Panc1 (cell line): ENCODE results near the gene RUFY1. TPM values are rescaled to one million over a fixed set of nuclear protein-coding genes. Genes with fewer than 3 reads are reported as not detected.

Source experiments
- ATAC-seq: fragments of 200-7000 bp; cut with Tn5 transposase; 2 replicates; pipeline ENCODE4 v1.9.1; 2020; ENCODE audit warnings: mild to moderate bottlenecking, moderate library complexity
- BruUV-seq: library from RNA; stranded (reverse); fragments of 400-500 nt; replicated peaks from 2 replicates; lab custom pipeline; 2021; lab: Mats Ljungman, UMichigan
- CTCF ChIA-PET: fragments of 300-600 bp; sonication (Branson Sonifier 250); formaldehyde crosslinking; loops from one replicate; lab custom pipeline; 2022; ENCODE audit warnings: antibody characterized with exemption; lab: Charles Lee
- POLR2A ChIA-PET: fragments of 300-600 bp; sonication (Branson Sonifier 250); formaldehyde crosslinking; loops from one replicate; lab custom pipeline; 2022; ENCODE audit warnings: antibody characterized with exemption; lab: Charles Lee
- DNase-seq: peaks from one replicate; pipeline ENCODE4 v3.0.0-alpha.2; 2010; ENCODE audit warnings: low read depth, low spot score
- H3K27ac ChIP-seq: 2 replicates; pipeline ENCODE4 v1.5.1; 2011; ENCODE audit warnings: mild to moderate bottlenecking, low read length, inconsistent platforms
- H3K27me3 ChIP-seq: fragments of 200-500 bp; sonication (Bioruptor generic); 2 replicates; pipeline ENCODE4 v1.6.0; 2014; ENCODE audit warnings: low read length, inconsistent platforms; ENCODE audit not compliant: control insufficient read depth, insufficient read depth
- H3K36me3 ChIP-seq: fragments of 200-500 bp; sonication (Bioruptor generic); 2 replicates; pipeline ENCODE4 v1.5.1; 2014; ENCODE audit warnings: inconsistent platforms, mild to moderate bottlenecking, low read length, moderate library complexity; ENCODE audit not compliant: control insufficient read depth, insufficient read depth
- H3K4me1 ChIP-seq: 2 replicates; pipeline ENCODE4 v1.5.1; 2011; ENCODE audit warnings: inconsistent platforms, mild to moderate bottlenecking, low read length, moderate library complexity; ENCODE audit not compliant: control insufficient read depth, insufficient read depth
- H3K4me3 ChIP-seq, 2 experiments: 2 replicates each; pipeline ENCODE4 v1.5.1; 2011 to 2012; ENCODE audit warnings: low read depth in 2 of 2, low read length in 2 of 2, mild to moderate bottlenecking in 2 of 2, inconsistent platforms in 1 of 2, moderate library complexity in 1 of 2
- H3K9me3 ChIP-seq: fragments of 200-500 bp; sonication (Bioruptor generic); 2 replicates; pipeline ENCODE4 v1.5.1; 2014; ENCODE audit warnings: low read depth, mild to moderate bottlenecking, inconsistent platforms, low read length, moderate library complexity; ENCODE audit not compliant: control insufficient read depth, insufficient read depth
- POLR2AphosphoS5 ChIP-seq: IDR thresholded peaks from 2 replicates; pipeline ENCODE4 v1.6.1; 2012; ENCODE audit warnings: mild to moderate bottlenecking, low read depth, low read length, moderate library complexity
- SIN3A ChIP-seq: IDR thresholded peaks from 2 replicates; pipeline ENCODE4 v1.6.1; 2012; ENCODE audit warnings: low read depth, mild to moderate bottlenecking, low read length, moderate library complexity, borderline replicate concordance; ENCODE audit not compliant: insufficient read depth
- TCF7L2 ChIP-seq: IDR thresholded peaks from 2 replicates; pipeline ENCODE4 v1.6.1; 2011; ENCODE audit warnings: mild to moderate bottlenecking, low read depth, low read length, inconsistent platforms
- in situ Hi-C: cut with HindIII; loops from 2 replicates; pipeline ENCODE4 v1.10.0; 2016; ENCODE audit warnings: low sequenced_read_pairs, low pct_unique_long_range_greater_than_20kb
- intact Hi-C: fragments of 100-400 bp; cut with micrococcal nuclease; formaldehyde crosslinking; loops from one replicate; pipeline ENCODE4 v1.10.0; 2022; ENCODE audit not compliant: unreplicated experiment
- total RNA-seq: library from RNA; stranded (reverse); gene quantifications from one replicate; pipeline ENCODE4 v1.2.1, GENCODE V29; 2021; ENCODE audit not compliant: unreplicated experiment
- TF ChIP-seq, protein P1 (sequence below), 2 experiments: IDR thresholded peaks; 2 replicates each; pipeline ENCODE4 v1.6.1; 2011 to 2012; ENCODE audit warnings: low read depth in 2 of 2, control low read depth in 1 of 2, low read length in 1 of 2, mild to moderate bottlenecking in 1 of 2, moderate library complexity in 1 of 2; ENCODE audit not compliant: insufficient read depth in 1 of 2
- TF ChIP-seq, protein P2 (sequence below): fragments of 450-650 bp; IDR thresholded peaks from 2 replicates; pipeline ENCODE4 v1.5.1; 2017; ENCODE audit warnings: mild to moderate bottlenecking

The RUFY1 gene
- total RNA-seq, 1 experiment from 2014 or later: 66.3 TPM

DNA sequence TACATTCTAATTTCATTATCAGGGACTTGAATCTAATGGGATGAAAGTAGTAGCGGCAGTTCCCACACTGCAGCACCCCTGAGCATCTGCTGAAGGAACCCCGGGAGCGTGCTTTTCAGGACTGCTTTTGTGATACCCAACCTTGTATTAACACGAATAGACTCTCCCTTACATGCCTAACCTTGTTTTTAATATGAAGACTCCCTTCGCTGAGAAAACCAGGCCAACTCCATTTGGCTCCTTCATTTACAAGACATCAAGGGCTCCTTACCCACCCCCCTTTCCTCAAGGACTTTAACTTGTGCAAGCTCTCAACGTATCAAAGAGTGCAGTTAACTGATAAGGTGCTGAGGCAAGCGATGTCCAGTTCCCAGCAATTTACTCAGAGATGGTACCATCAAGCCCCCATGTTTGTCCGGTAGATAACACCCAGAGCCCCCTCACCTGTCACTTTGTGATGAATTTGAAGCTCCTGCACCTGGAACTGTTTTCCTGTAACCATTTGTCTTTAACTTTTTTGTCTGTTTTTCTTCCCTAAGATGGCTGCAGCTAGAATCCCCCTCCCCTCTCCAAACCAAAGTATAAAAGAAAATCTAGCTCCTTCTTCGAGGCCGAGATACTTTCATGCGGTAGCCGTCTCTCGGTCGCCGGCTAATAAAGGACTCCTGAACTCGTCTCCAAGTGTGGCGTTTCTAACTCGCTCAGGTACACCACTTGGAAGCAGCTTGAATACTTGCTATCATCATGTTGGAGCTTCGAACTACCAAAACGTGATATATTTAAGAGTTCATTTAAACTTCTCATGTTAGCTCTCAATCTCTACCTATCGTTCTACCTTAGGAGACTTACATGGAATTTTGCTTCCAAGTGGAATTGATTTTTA is 62.5 kb downstream of the RUFY1 start:
- DNase-seq: no peak
- Histone ChIP-seq H3K36me3 (peaks cover 48% of the 10 kb centered on the region), H3K4me1 (peaks cover 90% of the 10 kb centered on the region), H3K27ac (peak overlapping the region; percentile 51), H3K4me3 (no peak overlapping the region), H3K9me3 (no peaks in the 10 kb centered on the region), H3K27me3 (no peaks in the 10 kb centered on the region)
- in situ Hi-C loops: no loop called here
- TF ChIP-seq, protein P1, sequence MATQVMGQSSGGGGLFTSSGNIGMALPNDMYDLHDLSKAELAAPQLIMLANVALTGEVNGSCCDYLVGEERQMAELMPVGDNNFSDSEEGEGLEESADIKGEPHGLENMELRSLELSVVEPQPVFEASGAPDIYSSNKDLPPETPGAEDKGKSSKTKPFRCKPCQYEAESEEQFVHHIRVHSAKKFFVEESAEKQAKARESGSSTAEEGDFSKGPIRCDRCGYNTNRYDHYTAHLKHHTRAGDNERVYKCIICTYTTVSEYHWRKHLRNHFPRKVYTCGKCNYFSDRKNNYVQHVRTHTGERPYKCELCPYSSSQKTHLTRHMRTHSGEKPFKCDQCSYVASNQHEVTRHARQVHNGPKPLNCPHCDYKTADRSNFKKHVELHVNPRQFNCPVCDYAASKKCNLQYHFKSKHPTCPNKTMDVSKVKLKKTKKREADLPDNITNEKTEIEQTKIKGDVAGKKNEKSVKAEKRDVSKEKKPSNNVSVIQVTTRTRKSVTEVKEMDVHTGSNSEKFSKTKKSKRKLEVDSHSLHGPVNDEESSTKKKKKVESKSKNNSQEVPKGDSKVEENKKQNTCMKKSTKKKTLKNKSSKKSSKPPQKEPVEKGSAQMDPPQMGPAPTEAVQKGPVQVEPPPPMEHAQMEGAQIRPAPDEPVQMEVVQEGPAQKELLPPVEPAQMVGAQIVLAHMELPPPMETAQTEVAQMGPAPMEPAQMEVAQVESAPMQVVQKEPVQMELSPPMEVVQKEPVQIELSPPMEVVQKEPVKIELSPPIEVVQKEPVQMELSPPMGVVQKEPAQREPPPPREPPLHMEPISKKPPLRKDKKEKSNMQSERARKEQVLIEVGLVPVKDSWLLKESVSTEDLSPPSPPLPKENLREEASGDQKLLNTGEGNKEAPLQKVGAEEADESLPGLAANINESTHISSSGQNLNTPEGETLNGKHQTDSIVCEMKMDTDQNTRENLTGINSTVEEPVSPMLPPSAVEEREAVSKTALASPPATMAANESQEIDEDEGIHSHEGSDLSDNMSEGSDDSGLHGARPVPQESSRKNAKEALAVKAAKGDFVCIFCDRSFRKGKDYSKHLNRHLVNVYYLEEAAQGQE (IDR thresholded peaks at IDR 0.05; ENCODE audit: insufficient read depth in 1 of 2, low read depth in 2 of 2, low read length in 1 of 2): no peak
- TF ChIP-seq, protein P2, sequence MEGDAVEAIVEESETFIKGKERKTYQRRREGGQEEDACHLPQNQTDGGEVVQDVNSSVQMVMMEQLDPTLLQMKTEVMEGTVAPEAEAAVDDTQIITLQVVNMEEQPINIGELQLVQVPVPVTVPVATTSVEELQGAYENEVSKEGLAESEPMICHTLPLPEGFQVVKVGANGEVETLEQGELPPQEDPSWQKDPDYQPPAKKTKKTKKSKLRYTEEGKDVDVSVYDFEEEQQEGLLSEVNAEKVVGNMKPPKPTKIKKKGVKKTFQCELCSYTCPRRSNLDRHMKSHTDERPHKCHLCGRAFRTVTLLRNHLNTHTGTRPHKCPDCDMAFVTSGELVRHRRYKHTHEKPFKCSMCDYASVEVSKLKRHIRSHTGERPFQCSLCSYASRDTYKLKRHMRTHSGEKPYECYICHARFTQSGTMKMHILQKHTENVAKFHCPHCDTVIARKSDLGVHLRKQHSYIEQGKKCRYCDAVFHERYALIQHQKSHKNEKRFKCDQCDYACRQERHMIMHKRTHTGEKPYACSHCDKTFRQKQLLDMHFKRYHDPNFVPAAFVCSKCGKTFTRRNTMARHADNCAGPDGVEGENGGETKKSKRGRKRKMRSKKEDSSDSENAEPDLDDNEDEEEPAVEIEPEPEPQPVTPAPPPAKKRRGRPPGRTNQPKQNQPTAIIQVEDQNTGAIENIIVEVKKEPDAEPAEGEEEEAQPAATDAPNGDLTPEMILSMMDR: no peak
- no peak for TF ChIP-seq TCF7L2
- peak; percentile 80; the same call in 1 of the 2 replicates for TF ChIP-seq POLR2AphosphoS5
- TF ChIP-seq SIN3A: no peak; the same call in 1 of the 2 replicates
- ChIA-PET CTCF (no interaction called here), POLR2A (interaction anchor here (2.2 kb wide), 1 partner anchor 11 kb away, joined by 19 read pairs; the partner anchor contains the start of gene HNRNPH1)
- intact Hi-C loops: no loop called here
- ATAC-seq: no peak
- BruUV-seq: no TSS peak

DNA sequence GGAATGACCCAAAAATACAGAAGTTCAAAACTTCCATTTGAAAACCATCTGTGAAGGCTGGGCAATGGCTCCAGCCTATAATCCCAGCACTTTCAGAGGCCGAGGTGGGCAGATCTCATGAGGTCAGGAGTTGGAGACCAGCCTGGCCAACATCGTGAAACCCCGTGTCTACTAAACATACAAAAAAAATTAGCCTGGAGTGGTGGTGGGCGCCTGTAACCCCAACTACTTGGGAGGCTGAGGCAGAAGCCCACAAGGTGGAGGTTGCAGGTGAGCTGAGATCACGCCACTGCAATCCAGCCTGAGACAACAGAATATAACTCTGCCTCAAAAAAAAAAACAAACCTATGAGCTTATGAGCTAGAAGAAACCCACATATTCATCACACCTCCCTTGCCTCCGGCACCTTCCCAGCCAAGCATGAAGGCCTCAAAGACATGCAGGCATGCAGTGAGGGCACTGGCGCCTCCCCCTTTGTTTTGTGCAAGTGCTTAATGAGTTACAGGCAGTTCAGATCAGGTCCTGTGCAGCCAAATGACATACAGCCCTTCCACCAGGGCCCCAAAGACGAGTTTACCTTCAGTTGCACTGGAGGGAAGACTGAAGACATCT is 63.2 kb downstream of the RUFY1 start:
- no peak for DNase-seq
- POLR2A ChIA-PET: interaction anchor here (0.6 to 2.2 kb wide), 2 partner anchors 10 to 14 kb away, joined by 4 to 19 read pairs; partner anchors contain the start of gene HNRNPH1
- Histone ChIP-seq H3K9me3 (no peaks in the 10 kb centered on the region), H3K27ac (peak overlapping the region; percentile 51; the same call in 1 of the 2 replicates), H3K36me3 (peaks cover 56% of the 10 kb centered on the region), H3K27me3 (no peaks in the 10 kb centered on the region), H3K4me1 (peaks cover 93% of the 10 kb centered on the region), H3K4me3 (no peak overlapping the region)
- TF ChIP-seq SIN3A (no peak), POLR2AphosphoS5 (0 out of 2 replicates have a peak, but pooled peaks have one; percentile 43)
- in situ Hi-C loops (no loop called here), intact Hi-C loops (no loop called here)
- no peak for ATAC-seq
- CTCF ChIA-PET: no interaction called here
- no TSS peak for BruUV-seq
